Measurements from ENCODE around the gene NEK5. TPM values are rescaled to one million over a fixed set of nuclear protein-coding genes. Genes with fewer than 3 reads are reported as not detected.
A peak's percentile ranks its signal among the peaks of the same experiment; 100 is the strongest.

Gene NEK5
- total and polyA plus RNA-seq, 2 experiments from 2014 or later = 1.2 to 1.3 TPM

GRCh38 chr13:52161181-52161646 lies 32.3 kb upstream of the NEK5 start:
- H3K9me2 ChIP-seq (replicated peaks; ENCODE audit: insufficient read depth) = no peaks in the 10 kb centered on the region
- 50% methylated on average over 3 of the region's 3 CpGs for WGBS (ENCODE audit: low lambda C conversion rate, missing lambda C conversion rate)
- no peaks in the 10 kb centered on the region for H3K9me3 ChIP-seq (ENCODE audit: low read depth)
- TF ChIP-seq EZH2 (IDR thresholded peaks at IDR 0.05; ENCODE audit: borderline replicate concordance) = no peak
- TF ChIP-seq EZH2phosphoT487 (IDR thresholded peaks at IDR 0.05; ENCODE audit: low read depth, severe bottlenecking, unreplicated experiment) = no peak
- no peak for TF ChIP-seq CTCF (IDR thresholded peaks at IDR 0.05; ENCODE audit: poor library complexity)
- peaks cover 6% of the 10 kb centered on the region for H3K79me2 ChIP-seq
- peak; percentile 36 for DNase-seq (ENCODE audit: low spot score)
- peak overlapping the region; percentile 71 for H3K27ac ChIP-seq
- no peaks in the 10 kb centered on the region for H3K27me3 ChIP-seq
- peak overlapping the region; percentile 41 for H3K4me2 ChIP-seq
- no peak overlapping the region for H3K4me3 ChIP-seq
- H2AFZ ChIP-seq = no peak overlapping the region
- H4K20me1 ChIP-seq (ENCODE audit: insufficient read depth, poor library complexity, severe bottlenecking) = no peaks in the 10 kb centered on the region
- peaks cover 24% of the 10 kb centered on the region for H3K4me1 ChIP-seq (ENCODE audit: insufficient read depth)
- no peaks in the 10 kb centered on the region for H3K36me3 ChIP-seq (replicated peaks; ENCODE audit: insufficient read depth, low read depth)

DNA sequence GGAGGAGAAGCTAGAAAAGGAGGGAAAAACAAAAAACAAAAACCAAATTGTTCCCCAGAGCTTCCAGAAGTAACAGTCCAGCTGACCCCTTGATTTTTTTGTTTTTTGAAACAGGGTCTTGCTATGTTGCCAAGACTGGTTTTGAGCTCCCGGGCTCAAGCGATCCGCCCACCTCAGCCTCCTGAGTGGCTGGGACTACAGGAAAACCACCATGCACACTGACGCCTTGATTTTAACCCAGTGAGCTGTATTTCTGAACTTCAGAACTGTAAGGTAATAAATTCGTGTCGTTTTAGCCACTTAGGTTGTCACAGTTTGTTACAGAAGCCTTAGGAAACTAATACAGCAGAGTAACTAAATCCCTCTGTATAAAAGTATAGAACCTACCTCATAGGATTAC lies 31.6 kb upstream of the NEK5 start:
- no peak for DNase-seq (ENCODE audit: low spot score)
- H3K27me3 ChIP-seq = no peaks in the 10 kb centered on the region
- 77% methylated on average over 6 of the region's 6 CpGs for WGBS (ENCODE audit: low lambda C conversion rate, missing lambda C conversion rate)
- no peaks in the 10 kb centered on the region for H3K9me3 ChIP-seq (ENCODE audit: low read depth)
- H3K4me1 ChIP-seq (ENCODE audit: insufficient read depth) = peaks cover 21% of the 10 kb centered on the region
- H4K20me1 ChIP-seq (ENCODE audit: insufficient read depth, poor library complexity, severe bottlenecking) = no peaks in the 10 kb centered on the region
- H3K79me2 ChIP-seq = peaks cover 6% of the 10 kb centered on the region
- peak overlapping the region; percentile 41 for H3K4me2 ChIP-seq
- no peak for TF ChIP-seq CTCF (IDR thresholded peaks at IDR 0.05; ENCODE audit: poor library complexity)
- TF ChIP-seq EZH2phosphoT487 (IDR thresholded peaks at IDR 0.05; ENCODE audit: low read depth, severe bottlenecking, unreplicated experiment) = no peak
- TF ChIP-seq EZH2 (IDR thresholded peaks at IDR 0.05; ENCODE audit: borderline replicate concordance) = no peak
- no peaks in the 10 kb centered on the region for H3K36me3 ChIP-seq (replicated peaks; ENCODE audit: insufficient read depth, low read depth)
- H3K27ac ChIP-seq = peak overlapping the region; percentile 71
- H2AFZ ChIP-seq = no peak overlapping the region
- no peak overlapping the region for H3K4me3 ChIP-seq
- H3K9me2 ChIP-seq (replicated peaks; ENCODE audit: insufficient read depth) = no peaks in the 10 kb centered on the region

DNA sequence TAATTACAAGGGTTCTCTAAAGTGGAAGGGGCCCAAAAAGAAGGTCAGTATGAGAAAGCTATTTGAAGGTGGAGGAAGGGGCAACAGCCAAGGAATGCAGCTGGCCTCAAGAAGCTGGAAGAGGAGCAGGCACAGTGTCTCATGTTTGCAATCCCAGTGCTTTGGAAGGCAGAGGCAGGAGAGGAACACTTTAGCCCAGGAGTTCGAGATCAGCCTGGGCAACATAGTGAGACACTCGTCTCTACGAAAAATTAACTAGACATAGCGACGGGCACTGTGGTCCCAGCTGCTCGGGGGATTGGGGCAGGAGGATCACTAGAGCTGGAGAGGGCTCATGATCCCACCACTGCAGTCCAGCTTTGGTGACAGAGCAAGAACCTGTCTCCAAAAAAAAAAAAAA lies 31.2 kb upstream of the NEK5 start:
- Histone ChIP-seq H3K36me3 (replicated peaks; ENCODE audit: insufficient read depth, low read depth) (no peaks in the 10 kb centered on the region), H2AFZ (peak overlapping the region; percentile 76), H3K4me1 (ENCODE audit: insufficient read depth) (peaks cover 16% of the 10 kb centered on the region), H3K9me2 (replicated peaks; ENCODE audit: insufficient read depth) (no peaks in the 10 kb centered on the region), H4K20me1 (ENCODE audit: insufficient read depth, poor library complexity, severe bottlenecking) (no peaks in the 10 kb centered on the region), H3K27ac (peak overlapping the region; percentile 90), H3K4me2 (peak overlapping the region; percentile 74), H3K27me3 (no peaks in the 10 kb centered on the region), H3K4me3 (no peak overlapping the region), H3K79me2 (peaks cover 6% of the 10 kb centered on the region), H3K9me3 (ENCODE audit: low read depth) (no peaks in the 10 kb centered on the region)
- TF ChIP-seq EZH2 (IDR thresholded peaks at IDR 0.05; ENCODE audit: borderline replicate concordance) (no peak), EZH2phosphoT487 (IDR thresholded peaks at IDR 0.05; ENCODE audit: low read depth, severe bottlenecking, unreplicated experiment) (no peak), CTCF (IDR thresholded peaks at IDR 0.05; ENCODE audit: poor library complexity) (no peak)
- WGBS (ENCODE audit: low lambda C conversion rate, missing lambda C conversion rate) = 89% methylated on average over 6 of the region's 6 CpGs
- DNase-seq (ENCODE audit: low spot score) = no peak

All from hepatocyte (in vitro differentiated cells).